Chondrocyte (in vitro differentiated cells): Measurements from ENCODE around the gene RPAP3. TPM values are rescaled to one million over a fixed set of nuclear protein-coding genes. Genes with fewer than 3 reads are reported as not detected.

Source experiments
- DNase-seq: peaks from one replicate; pipeline ENCODE4 v3.0.0; 2021; ENCODE audit warnings: mixed read lengths, low spot score
- H3K27ac Mint-ChIP-seq: one replicate; pipeline ENCODE4 v1.8.0; 2021; ENCODE audit warnings: mild to moderate bottlenecking, moderate library complexity, mixed read lengths; ENCODE audit not compliant: unreplicated experiment
- H3K27me3 Mint-ChIP-seq: 2 replicates; pipeline ENCODE4 v1.8.0; 2021; ENCODE audit warnings: low read depth, mixed read lengths
- H3K36me3 Mint-ChIP-seq: 2 replicates; pipeline ENCODE4 v1.8.0; 2021; ENCODE audit warnings: low read depth, mixed read lengths
- H3K4me1 Mint-ChIP-seq: 2 replicates; pipeline ENCODE4 v1.8.0; 2021; ENCODE audit warnings: low read depth, mild to moderate bottlenecking, mixed read lengths
- H3K4me3 Mint-ChIP-seq: one replicate; pipeline ENCODE4 v1.8.0; 2021; ENCODE audit warnings: mild to moderate bottlenecking, moderate library complexity, mixed read lengths; ENCODE audit not compliant: unreplicated experiment
- H3K9me3 Mint-ChIP-seq: 2 replicates; pipeline ENCODE4 v1.8.0; 2021; ENCODE audit warnings: low read depth, mixed read lengths
- CTCF ChIP-seq: fragments of 200-600 bp; sonication (generic); IDR thresholded peaks from 2 replicates; pipeline ENCODE4 v1.5.0; 2021; ENCODE audit warnings: antibody characterized with exemption, mild to moderate bottlenecking, moderate library complexity
- total RNA-seq: library from RNA; stranded (reverse); gene quantifications from 3 replicates; pipeline ENCODE4 v1.2.1, GENCODE V29; 2021

Gene RPAP3
- total RNA-seq, 1 donor from 2014 or later: 26.1 TPM

DNA sequence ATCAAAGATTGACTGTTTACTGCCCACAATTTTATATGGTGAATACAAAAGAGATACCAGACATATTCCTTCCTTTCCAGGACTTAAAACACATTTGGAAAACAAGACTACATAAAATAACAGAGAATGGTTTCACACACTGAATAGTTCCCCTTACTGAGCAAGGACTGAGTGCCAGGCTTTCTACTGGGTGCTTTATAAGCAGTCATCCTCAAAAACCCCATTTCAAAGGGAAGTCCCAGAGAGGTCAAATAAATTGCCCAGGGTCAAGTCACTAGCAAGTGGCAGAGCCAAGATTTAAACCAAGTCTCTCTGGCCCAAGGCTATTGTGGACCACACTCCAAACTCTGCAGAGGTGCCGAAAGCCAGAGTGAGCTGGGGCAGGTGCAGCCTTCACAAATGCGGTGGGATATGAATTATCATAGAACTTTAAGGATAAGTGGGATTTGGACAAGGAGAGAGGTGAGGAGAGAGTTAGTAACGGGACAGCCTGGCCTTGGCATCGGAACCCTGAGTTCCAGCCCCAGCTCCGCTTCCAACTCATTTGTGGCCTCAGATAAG is 9.1 kb upstream of the RPAP3 start:
- no peaks in the 10 kb centered on the region for H3K9me3 Mint-ChIP-seq
- TF ChIP-seq CTCF: no peak

DNA sequence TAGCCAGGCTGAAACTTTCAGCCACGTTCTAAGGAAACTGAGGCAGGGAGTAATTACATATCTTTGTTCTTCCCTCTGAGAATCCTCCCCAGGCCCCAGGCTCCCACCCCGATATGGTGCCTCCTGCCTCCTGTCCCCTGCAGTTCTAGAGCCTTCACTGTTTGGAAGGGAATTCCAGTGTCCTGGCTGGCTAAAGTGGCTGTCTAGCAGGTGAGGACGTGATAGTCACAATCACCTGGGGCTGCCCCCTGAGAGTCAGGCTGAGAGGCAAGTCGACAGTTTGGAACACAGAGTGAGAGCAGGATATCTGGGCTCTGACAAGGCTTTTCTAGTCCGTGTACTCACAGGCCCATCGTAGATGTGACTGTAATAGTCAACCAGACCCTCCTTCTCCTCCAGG is 6.3 kb upstream of the RPAP3 start:
- Mint-ChIP-seq H3K27me3 (no peaks in the 10 kb centered on the region), H3K9me3 (no peaks in the 10 kb centered on the region), H3K27ac (no peak overlapping the region), H3K4me3 (no peak overlapping the region), H3K36me3 (no peaks in the 10 kb centered on the region), H3K4me1 (peaks cover 11% of the 10 kb centered on the region)
- DNase-seq: no peak
- TF ChIP-seq CTCF: no peak

More for the DNA sequence above, 9.1 kb upstream of the RPAP3 start:
- Mint-ChIP-seq H3K27ac (no peak overlapping the region), H3K4me3 (no peak overlapping the region), H3K27me3 (no peaks in the 10 kb centered on the region), H3K36me3 (no peaks in the 10 kb centered on the region), H3K4me1 (peaks cover 24% of the 10 kb centered on the region)
- no peak for DNase-seq

GRCh38 chr12:47711448-47711847 is 5.6 kb upstream of the RPAP3 start:
- peaks cover 12% of the 10 kb centered on the region for H3K4me1 Mint-ChIP-seq
- H3K4me3 Mint-ChIP-seq: no peak overlapping the region
- TF ChIP-seq CTCF: no peak
- H3K27ac Mint-ChIP-seq: no peak overlapping the region
- H3K9me3 Mint-ChIP-seq: no peaks in the 10 kb centered on the region
- DNase-seq: no peak
- H3K36me3 Mint-ChIP-seq: no peaks in the 10 kb centered on the region
- no peaks in the 10 kb centered on the region for H3K27me3 Mint-ChIP-seq

- Mint-ChIP-seq H3K27me3 (no peaks in the 10 kb centered on the region), H3K4me1 (peaks cover 13% of the 10 kb centered on the region), H3K27ac (no peak overlapping the region), H3K36me3 (no peaks in the 10 kb centered on the region), H3K4me3 (no peak overlapping the region), H3K9me3 (no peaks in the 10 kb centered on the region)
- DNase-seq: no peak
- no peak for TF ChIP-seq CTCF
Observed at GRCh38 chr12:47710278-47710677, 4.4 kb upstream of the RPAP3 start.

DNA sequence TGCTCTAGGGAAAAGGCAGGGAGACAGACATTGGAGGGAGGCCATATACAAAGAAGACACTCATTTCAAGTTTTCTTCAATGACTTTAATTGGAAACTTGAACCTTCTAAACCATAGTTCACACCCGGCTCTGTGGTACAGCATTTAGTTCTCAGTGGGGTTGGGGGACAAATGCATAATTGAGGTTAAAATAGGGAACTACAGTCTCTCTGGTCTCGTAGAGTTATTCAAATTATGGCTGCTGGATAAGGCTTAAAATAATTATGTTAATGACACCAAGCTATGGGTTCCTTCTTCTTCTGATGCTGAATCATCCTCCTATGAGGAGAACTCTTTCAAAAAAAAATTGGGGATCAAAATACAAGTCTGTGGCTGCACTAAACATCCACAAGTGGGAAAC is 3.8 kb upstream of the RPAP3 start:
- Mint-ChIP-seq H3K36me3 (no peaks in the 10 kb centered on the region), H3K4me1 (peaks cover 15% of the 10 kb centered on the region), H3K9me3 (no peaks in the 10 kb centered on the region), H3K27me3 (no peaks in the 10 kb centered on the region), H3K27ac (no peak overlapping the region), H3K4me3 (no peak overlapping the region)
- TF ChIP-seq CTCF: no peak
- DNase-seq: no peak
